Measurements from ENCODE around the gene IFNA8. TPM values are rescaled to one million over a fixed set of nuclear protein-coding genes. Genes with fewer than 3 reads are reported as not detected.

The IFNA8 gene
- total RNA-seq, 1 donor from 2014 or later: not detected

DNA sequence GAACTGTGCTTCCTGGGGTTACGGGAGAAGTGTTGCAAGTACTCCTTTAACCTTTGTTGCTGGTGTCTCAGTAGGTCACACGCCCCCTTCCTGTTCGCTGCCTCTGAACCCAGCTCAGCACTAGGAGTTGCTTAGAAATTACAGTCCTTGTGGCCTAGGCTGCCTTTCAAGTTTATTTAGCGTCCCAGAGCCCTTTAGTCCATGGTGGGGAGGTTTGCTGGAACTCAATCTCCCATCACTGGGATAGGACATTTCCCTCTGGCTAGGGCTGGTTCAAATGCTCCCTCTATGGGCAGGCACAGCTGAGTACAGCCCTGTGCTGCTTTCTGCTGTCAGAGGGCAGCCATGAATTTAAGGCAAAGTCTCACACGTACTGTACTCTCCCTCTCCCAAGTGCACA is 4.7 kb downstream of the IFNA8 start:
- TF ChIP-seq, protein P1, sequence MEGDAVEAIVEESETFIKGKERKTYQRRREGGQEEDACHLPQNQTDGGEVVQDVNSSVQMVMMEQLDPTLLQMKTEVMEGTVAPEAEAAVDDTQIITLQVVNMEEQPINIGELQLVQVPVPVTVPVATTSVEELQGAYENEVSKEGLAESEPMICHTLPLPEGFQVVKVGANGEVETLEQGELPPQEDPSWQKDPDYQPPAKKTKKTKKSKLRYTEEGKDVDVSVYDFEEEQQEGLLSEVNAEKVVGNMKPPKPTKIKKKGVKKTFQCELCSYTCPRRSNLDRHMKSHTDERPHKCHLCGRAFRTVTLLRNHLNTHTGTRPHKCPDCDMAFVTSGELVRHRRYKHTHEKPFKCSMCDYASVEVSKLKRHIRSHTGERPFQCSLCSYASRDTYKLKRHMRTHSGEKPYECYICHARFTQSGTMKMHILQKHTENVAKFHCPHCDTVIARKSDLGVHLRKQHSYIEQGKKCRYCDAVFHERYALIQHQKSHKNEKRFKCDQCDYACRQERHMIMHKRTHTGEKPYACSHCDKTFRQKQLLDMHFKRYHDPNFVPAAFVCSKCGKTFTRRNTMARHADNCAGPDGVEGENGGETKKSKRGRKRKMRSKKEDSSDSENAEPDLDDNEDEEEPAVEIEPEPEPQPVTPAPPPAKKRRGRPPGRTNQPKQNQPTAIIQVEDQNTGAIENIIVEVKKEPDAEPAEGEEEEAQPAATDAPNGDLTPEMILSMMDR (IDR thresholded peaks at IDR 0.05; ENCODE audit: borderline replicate concordance): no peak
- intact Hi-C loops (cut with micrococcal nuclease): no loop called here
- Histone ChIP-seq H3K27me3 (ENCODE audit: low read depth) (peaks cover 34% of the 10 kb centered on the region), H3K4me1 (no peaks in the 10 kb centered on the region), H3K9me3 (replicated peaks) (no peaks in the 10 kb centered on the region), H3K4me3 (no peak overlapping the region), H3K27ac (replicated peaks) (no peak overlapping the region), H3K36me3 (no peaks in the 10 kb centered on the region)
- no peak for DNase-seq

DNA sequence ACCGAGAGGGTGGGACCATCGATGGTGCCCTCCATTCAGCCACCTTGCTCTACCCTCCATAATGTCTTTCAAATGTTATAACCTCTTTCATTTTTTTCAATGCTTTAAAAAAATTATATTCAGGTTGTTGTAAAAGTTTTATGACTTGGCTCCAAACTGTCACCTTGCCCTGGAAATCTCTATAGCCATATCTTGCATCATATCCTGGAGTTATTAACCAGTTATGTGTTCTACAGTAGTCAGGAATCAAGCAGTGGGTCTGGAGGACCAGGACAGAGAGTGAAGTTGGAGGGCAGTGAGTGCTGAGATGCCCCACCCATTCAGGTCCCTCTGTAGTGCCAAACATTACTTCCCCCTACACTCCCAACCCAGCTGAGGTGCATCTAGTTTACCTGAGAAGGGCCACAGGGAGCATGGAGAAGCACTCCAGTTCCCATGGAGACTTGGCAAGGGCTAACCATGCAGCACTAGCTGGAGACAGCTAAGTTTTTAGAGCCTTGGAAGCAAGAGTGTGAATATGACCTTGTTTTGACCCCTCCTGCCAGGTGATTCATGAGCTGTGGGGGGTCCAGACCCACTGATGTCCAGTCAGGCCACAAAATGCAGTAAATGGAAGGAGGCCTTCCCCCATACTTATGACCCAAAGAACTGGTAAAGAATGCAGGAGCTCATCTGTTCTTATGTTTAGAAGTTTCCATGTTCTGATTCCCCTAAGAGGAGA is 5.5 kb downstream of the IFNA8 start:
- Histone ChIP-seq H3K27me3 (ENCODE audit: low read depth) (peaks cover 29% of the 10 kb centered on the region), H3K4me1 (no peaks in the 10 kb centered on the region), H3K9me3 (replicated peaks) (no peaks in the 10 kb centered on the region), H3K4me3 (no peak overlapping the region), H3K36me3 (no peaks in the 10 kb centered on the region), H3K27ac (replicated peaks) (no peak overlapping the region)
- intact Hi-C loops (cut with micrococcal nuclease): no loop called here
- TF ChIP-seq, protein P1 (IDR thresholded peaks at IDR 0.05; ENCODE audit: borderline replicate concordance): no peak
- DNase-seq: no peak

DNA sequence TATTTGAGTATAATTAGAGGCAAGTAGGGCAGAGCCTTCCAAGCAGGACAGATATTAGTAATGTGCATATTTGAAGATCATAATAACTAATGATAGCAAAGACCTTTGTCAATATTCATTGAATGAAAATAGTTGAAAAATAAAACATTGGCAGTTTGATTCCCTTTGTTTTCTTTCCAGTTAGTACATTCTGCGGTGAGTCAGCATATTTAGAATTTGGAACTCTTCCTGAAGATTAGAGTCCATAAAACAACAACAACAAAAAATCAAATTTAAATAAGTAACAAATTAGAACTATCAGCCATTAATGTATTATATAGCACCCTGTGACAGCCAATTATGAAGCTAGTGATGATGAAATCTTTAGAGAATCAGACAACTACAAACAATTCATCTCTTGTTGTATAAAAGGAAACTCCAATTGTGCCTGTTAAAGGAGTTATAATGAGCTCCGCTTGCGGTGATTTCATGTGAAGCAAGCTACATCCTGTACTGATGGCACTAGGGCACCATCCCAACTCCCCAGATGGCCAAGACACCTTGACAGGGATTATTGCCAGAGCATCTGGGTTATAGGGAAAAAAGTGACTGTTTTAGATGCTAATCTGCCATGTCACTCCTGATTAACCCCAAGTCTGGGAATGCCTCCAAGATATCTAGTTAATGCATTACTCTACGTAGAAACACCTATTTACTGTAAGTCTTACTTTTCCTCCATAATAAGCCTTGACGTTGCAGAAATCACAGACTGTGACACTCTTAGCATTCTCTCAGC is 6.8 kb downstream of the IFNA8 start:
- intact Hi-C loops (cut with micrococcal nuclease): no loop called here
- no peaks in the 10 kb centered on the region for H3K4me1 ChIP-seq
- no peak overlapping the region for H3K27ac ChIP-seq (replicated peaks)
- H3K27me3 ChIP-seq (ENCODE audit: low read depth): peaks cover 22% of the 10 kb centered on the region
- DNase-seq: no peak
- H3K4me3 ChIP-seq: no peak overlapping the region
- TF ChIP-seq, protein P1 (IDR thresholded peaks at IDR 0.05; ENCODE audit: borderline replicate concordance): no peak
- no peaks in the 10 kb centered on the region for H3K36me3 ChIP-seq
- no peaks in the 10 kb centered on the region for H3K9me3 ChIP-seq (replicated peaks)

DNA sequence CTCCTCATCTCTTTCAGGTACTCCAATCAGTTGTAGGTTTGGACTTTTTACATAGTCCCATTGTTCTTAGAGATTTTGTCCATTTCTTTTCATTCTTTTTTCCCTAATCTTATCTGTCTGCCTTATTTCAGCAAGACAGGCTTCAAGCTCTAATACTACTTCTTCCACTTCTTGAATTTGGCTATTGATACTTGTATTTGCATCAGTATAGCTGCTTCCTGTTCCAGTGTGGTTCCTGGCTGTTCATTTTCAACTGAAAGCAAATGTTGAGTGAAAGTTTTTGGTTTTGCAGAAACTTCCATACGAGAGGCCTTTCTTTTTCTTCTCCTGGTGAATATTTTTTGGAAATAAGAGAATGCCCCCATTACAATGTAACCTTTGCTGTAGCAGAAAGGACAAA is 19.3 kb downstream of the IFNA8 start:
- intact Hi-C loops (cut with micrococcal nuclease): no loop called here
- no peak overlapping the region for H3K4me3 ChIP-seq
- peaks cover 38% of the 10 kb centered on the region for H3K27me3 ChIP-seq (ENCODE audit: low read depth)
- TF ChIP-seq, protein P1 (IDR thresholded peaks at IDR 0.05; ENCODE audit: borderline replicate concordance): no peak
- H3K4me1 ChIP-seq: no peaks in the 10 kb centered on the region
- no peaks in the 10 kb centered on the region for H3K36me3 ChIP-seq
- H3K27ac ChIP-seq (replicated peaks): no peak overlapping the region
- no peak for DNase-seq
- no peaks in the 10 kb centered on the region for H3K9me3 ChIP-seq (replicated peaks)

DNA sequence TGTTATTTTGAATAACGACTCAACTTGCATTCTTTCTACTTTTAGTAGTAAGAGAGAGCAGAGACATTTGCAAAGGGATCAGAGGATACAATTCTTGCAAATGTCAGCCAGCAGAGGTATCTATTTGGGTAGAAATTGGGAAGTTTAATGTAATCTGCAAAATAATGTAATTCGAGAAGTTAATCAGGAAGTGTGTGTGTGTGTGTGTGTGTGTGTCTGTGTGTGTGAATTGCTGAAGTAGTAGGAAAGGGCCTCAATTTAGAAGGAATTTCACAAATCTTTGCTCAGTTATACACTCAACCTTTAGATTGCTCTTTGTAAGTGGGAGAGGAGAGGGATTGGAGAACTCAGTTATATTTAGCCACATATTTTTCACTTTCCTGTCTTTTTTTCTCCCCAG is 20.3 kb downstream of the IFNA8 start:
- H3K4me1 ChIP-seq: no peaks in the 10 kb centered on the region

More for the DNA sequence above, 20.3 kb downstream of the IFNA8 start:
- DNase-seq: no peak
- Histone ChIP-seq H3K27me3 (ENCODE audit: low read depth) (peaks cover 47% of the 10 kb centered on the region), H3K36me3 (no peaks in the 10 kb centered on the region), H3K4me3 (no peak overlapping the region), H3K9me3 (replicated peaks) (no peaks in the 10 kb centered on the region), H3K27ac (replicated peaks) (no peak overlapping the region)
- TF ChIP-seq, protein P1 (IDR thresholded peaks at IDR 0.05; ENCODE audit: borderline replicate concordance): no peak
- intact Hi-C loops (cut with micrococcal nuclease): no loop called here
